ENCODE measurements around the gene ASIC2.

DNA sequence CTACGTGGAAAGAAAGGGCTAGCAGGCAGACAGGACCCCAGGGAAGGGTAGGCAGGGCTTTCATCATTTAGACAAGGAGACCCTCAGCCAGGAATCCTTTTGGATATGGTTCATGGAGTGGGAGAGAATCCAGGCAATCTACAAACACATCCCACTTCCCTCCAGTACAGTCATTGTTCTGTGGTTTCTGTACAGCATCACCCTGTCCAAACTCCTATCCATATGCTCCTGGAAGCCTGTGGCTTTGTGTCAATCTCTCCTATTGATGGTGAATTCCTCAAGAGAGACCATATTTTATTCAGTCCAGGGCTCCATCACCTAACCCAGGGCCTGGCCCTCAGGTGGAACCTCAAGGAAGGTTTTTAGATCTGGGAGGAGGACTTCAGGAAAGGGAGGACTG lies 202.3 kb downstream of the ASIC2 start:
- no peak for TF ChIP-seq ZNF8 (CRISPR knock-in tag; IDR thresholded peaks at IDR 0.05)
- TF ChIP-seq, protein P1, sequence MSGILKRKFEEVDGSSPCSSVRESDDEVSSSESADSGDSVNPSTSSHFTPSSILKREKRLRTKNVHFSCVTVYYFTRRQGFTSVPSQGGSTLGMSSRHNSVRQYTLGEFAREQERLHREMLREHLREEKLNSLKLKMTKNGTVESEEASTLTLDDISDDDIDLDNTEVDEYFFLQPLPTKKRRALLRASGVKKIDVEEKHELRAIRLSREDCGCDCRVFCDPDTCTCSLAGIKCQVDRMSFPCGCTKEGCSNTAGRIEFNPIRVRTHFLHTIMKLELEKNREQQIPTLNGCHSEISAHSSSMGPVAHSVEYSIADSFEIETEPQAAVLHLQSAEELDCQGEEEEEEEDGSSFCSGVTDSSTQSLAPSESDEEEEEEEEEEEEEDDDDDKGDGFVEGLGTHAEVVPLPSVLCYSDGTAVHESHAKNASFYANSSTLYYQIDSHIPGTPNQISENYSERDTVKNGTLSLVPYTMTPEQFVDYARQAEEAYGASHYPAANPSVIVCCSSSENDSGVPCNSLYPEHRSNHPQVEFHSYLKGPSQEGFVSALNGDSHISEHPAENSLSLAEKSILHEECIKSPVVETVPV (CRISPR knock-in tag; IDR thresholded peaks at IDR 0.05) = no peak
- no peak for TF ChIP-seq ZNF70 (CRISPR knock-in tag; IDR thresholded peaks at IDR 0.05)
- TF ChIP-seq, protein P2, sequence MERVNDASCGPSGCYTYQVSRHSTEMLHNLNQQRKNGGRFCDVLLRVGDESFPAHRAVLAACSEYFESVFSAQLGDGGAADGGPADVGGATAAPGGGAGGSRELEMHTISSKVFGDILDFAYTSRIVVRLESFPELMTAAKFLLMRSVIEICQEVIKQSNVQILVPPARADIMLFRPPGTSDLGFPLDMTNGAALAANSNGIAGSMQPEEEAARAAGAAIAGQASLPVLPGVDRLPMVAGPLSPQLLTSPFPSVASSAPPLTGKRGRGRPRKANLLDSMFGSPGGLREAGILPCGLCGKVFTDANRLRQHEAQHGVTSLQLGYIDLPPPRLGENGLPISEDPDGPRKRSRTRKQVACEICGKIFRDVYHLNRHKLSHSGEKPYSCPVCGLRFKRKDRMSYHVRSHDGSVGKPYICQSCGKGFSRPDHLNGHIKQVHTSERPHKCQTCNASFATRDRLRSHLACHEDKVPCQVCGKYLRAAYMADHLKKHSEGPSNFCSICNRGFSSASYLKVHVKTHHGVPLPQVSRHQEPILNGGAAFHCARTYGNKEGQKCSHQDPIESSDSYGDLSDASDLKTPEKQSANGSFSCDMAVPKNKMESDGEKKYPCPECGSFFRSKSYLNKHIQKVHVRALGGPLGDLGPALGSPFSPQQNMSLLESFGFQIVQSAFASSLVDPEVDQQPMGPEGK (CRISPR knock-in tag; IDR thresholded peaks at IDR 0.05; ENCODE audit: borderline replicate concordance) = no peak
- TF ChIP-seq TOX (CRISPR knock-in tag; IDR thresholded peaks at IDR 0.05; ENCODE audit: borderline replicate concordance) = no peak
- TF ChIP-seq ZFP3 (CRISPR knock-in tag; IDR thresholded peaks at IDR 0.05) = no peak
- TF ChIP-seq ARNTL (CRISPR knock-in tag; IDR thresholded peaks at IDR 0.05; ENCODE audit: borderline replicate concordance, low read depth) = no peak
- TF ChIP-seq, protein P3, sequence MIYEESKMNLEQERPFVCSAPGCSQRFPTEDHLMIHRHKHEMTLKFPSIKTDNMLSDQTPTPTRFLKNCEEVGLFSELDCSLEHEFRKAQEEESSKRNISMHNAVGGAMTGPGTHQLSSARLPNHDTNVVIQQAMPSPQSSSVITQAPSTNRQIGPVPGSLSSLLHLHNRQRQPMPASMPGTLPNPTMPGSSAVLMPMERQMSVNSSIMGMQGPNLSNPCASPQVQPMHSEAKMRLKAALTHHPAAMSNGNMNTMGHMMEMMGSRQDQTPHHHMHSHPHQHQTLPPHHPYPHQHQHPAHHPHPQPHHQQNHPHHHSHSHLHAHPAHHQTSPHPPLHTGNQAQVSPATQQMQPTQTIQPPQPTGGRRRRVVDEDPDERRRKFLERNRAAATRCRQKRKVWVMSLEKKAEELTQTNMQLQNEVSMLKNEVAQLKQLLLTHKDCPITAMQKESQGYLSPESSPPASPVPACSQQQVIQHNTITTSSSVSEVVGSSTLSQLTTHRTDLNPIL (CRISPR knock-in tag; IDR thresholded peaks at IDR 0.05; ENCODE audit: low read depth) = no peak
- TF ChIP-seq ZC3H10 (CRISPR knock-in tag; IDR thresholded peaks at IDR 0.05) = no peak
- no peak for TF ChIP-seq PPARA (CRISPR knock-in tag; IDR thresholded peaks at IDR 0.05; ENCODE audit: borderline replicate concordance)
- no peak for TF ChIP-seq OSR1 (CRISPR knock-in tag; IDR thresholded peaks at IDR 0.05)
- no peak for TF ChIP-seq BACH2 (CRISPR knock-in tag; IDR thresholded peaks at IDR 0.05; ENCODE audit: borderline replicate concordance)
- no peak for TF ChIP-seq SNAI2 (CRISPR knock-in tag; IDR thresholded peaks at IDR 0.05)
- TF ChIP-seq ESRRG (CRISPR knock-in tag; IDR thresholded peaks at IDR 0.05) = no peak

Data from SK-N-SH treated with all-trans-retinoic acid at 6 μM for 48 hours (cell line).